CD4-positive, alpha-beta T cell treated with Interleukin-6 at 100 ng/mL for 8 hours (primary cell): ENCODE data around the gene FLACC1.

Source experiments
- DNase-seq: peaks from one replicate; pipeline ENCODE4 v3.0.0-alpha.2; 2020; ENCODE audit warnings: mixed read lengths, low spot score

The FLACC1 gene

DNA sequence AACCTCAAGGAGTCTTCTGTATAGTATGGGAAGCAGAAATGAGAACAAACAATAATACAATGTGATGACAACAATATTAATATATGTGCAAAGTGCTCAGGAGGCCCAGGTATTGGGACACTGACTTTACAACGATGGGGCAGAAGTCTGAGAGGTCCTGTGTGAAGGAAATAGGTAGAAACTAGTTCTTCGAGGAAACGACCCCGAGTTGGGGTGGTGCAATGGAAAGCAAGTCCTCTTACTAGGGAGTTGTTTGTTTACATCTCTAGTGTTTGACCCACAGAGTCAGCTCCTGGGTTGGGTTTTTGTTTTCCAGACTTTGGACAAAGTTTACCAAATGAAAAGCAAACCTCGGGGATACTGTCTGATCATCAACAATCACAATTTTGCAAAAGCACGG is 80.6 kb downstream of the FLACC1 start:
- no peak for DNase-seq

DNA sequence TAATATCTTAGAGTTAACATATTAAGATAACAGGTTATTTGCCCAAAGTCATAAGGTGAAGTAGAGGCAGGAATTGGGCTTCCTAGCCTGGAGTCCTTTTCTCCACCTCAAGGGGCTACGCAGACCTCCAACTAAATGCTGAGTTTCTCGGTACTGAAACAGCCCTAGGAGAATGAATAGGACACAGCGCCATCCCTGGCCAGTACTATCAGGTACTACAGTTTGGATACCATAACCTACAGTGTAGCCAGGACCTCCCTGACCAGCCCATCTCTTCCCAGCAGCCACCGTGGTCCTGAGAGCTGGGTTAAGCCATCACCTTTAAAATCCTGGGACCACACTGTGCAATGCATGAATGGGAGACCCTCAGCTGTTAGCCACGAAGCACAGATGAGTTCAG is 81.2 kb downstream of the FLACC1 start:
- no peak for DNase-seq

DNA sequence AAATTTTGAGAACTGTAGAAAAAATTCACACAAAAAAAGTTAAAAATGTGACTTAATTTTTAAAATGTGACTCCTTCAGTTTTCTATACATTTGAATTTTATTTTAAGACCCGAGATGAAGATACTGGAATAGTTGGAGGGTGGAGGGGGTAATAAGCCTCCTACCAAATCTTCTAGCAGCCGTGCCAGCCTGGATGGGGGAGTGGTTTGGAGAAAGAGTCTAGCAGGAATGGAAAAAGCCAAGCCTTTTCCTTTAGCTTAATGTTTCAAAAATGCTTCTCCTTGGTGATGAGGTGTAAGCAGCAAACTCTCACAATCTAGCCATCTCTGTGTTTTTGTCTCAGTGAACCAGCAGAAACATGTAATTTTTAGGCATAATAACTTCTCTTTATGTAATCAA is 82.1 kb downstream of the FLACC1 start:
- no peak for DNase-seq

DNA sequence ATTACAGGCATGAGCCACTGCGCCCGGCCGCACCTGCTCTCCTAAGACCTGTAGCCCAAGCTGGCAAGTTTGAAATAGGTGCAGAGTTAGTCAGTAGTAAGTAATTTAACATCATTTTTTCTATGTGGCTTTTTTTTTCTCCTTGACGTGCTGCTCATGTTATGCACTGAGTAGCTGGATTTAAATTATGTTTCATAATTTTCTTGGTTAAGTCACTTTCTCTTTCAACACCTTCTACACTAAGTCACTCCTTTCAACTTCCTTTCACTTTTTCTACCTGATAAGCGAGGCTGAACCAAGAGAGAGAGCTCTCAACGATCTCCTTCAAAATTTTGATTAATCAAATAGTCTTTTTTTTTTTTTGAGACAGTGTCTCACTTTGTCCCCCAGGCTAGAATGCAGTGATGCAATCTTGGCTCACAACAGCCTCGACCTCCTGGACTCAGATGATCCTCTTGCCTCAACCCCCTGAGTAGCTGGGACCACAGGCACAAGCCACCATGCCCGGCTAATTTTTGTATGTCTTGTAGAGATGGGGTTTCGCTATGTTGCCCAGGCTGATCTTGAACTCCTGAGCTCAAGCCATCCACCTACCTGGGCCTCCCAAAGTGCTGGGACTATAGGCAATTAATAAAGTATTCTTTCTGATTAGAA is 83.7 kb downstream of the FLACC1 start:
- DNase-seq: no peak

DNA sequence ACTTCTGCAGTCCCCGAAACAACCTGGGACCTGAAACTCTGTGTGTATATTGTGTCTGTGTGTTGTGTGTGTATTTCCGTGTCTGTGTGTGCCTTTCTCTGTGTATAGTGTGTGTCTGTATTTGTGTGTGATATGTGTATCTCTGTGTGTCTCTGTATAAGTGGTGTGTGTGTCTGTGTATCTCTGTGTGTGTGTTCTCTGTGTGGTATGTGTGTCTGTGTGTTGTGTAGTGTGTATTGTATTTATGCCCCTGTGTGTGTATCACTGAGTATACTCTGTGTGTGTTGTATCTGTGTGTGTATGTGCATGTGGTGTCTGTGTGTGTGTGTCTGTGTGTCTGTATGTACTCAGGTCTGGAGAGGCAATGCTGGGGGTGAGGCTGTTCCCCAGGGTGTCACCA is 85.2 kb downstream of the FLACC1 start:
- DNase-seq: no peak

DNA sequence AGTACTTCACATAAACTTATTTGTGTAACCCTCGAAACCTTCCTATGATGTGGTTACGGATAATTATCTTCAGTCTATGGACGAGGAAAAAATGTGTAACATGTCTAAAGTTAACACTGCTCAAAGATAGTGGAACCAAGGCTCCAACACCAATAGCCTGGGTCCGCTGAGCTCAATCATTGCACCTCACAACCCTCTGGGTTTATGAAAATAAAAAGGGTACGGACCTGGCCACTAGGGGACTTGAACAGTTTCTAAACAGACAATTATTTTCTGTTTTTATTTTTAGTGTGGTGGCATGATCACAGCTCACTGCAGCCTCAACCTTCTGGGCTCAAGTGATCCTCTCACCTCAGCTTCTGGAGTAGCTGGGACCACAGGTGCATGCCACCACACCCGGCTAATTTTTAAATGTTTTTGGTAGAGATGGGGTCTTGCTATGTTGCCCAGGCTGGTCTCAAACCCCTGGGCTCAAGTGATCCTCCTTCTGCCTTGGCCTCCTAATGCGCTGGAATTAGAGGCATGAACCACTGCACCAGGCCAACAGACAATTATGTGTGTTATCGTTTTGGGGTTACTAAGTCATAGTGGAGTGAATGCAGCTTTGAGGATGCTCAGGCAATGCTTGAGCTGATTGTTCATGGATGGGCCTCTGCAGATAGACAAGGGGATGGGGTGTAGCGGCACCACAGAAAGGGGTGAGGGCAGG is 86.7 kb downstream of the FLACC1 start:
- no peak for DNase-seq

DNA sequence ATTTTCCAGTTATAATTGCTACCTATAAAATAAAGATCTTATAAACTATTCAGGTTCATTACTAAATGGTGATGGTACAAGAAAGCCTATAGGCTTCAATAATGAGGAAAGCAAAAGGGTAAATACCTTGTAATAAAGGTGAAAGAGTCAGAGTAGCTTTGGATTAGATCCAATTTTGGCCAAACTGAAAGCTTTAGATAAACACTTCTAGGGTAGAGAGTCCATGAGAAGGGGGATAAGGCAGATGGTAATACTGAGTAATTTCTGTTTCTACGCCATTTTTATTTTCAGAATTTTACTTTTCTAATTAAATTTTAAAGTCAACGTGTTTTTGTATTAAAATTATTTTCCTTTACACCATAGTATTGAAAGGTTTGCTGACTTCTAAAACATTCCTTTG is 87.4 kb downstream of the FLACC1 start:
- DNase-seq: no peak

DNA sequence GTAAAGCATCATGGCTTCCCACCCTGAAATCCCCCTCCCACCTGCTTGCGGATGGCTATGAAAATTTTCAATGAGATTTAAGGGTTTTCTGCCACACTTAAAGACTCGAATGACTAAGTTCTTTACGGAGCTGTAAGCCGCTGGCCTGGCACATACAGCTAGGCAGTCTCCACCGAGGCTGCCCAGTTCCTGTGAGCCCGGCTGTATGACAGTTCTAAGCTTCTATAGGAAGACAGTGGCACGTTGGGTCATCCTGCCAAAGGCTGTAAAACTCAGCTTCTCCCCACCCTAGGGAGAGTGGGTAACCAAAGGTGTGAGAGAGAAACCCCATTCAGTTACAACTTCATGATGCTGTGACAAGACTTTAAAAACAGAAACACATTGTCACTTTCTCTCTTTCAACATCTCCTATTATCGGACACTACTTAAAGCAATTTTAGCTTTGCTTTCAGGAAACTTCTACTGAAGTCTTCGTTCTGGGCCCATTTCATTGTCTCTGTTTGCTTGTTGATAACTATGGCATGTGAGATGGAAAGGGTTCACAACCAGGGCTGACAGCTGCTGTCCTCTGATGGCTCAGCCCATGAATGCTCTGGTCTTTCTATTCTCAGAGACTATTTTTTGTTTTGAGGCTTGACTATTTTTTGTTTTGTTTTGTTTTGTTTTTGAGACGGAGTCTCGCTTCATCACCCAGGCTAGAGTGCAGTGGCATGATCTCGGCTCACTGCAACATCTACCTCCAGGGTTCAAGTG is 89.7 kb downstream of the FLACC1 start:
- DNase-seq: no peak

DNA sequence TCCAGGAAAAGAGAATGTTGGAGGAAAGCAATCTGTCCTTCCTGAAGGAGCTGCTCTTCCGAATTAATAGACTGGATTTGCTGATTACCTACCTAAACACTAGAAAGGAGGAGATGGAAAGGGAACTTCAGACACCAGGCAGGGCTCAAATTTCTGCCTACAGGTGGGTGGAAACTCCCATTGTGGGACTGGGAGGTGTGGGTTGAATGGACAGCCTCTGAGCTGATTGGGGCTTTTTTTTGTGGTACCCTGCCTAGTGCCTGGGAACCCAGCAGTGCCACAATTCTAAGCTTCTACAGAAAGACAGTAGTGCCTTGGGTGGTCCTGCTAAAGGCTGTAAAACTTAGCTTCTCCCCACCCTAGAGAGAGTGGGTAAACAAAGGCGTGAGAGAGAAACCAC is 90.5 kb downstream of the FLACC1 start:
- DNase-seq: no peak

DNA sequence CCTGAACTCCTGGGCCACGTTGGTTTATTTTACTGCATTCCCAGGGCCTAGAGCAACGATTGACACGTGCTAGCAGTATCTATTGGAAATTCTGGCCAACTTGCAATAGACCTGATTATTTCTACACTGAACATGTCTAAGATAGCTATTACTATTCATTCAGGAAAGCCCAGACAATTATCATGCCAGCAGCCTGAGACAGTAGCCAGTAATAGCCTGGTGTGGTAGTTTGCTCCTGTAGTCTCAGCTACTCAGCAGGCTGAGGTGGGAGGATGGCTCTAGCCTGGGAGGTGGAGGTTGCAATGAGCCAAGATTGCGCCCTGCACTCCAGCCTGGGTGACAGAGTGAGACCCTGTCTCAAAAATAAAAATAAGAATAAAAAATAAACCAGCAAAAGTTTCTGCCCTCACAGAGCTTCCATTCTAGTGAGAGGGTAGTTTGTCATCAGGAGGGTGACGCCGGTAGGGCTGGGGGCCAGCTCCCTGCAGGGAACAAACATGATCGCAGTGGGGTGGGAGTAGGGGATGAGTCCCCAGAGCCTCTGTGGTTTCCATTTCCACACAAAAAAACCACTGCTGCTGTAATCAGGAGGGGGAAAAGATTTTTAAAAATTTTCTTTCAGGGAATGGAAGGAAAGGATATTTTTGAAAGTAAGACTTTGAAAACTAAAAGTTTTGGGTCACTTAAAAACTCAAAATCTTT is 92.5 kb downstream of the FLACC1 start:
- DNase-seq: no peak

DNA sequence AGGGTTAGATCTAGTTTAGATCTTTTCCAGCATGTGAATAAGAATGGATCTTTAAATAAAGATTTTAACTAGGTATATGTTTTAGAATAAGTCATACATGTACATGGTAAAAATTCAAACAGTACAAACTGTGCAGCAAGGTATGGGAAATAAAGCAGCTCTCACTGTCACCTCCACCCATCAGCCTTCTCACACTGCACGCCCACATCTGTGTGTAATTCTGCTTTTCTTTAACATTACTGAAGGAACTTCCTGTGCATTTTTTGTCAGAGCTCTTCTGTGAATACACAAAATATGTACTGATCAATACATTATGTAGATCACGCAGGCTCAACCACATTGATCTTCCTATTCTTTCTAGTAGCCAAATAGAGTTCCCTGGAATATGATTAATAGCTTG is 93.4 kb downstream of the FLACC1 start:
- peak; percentile 29 for DNase-seq

DNA sequence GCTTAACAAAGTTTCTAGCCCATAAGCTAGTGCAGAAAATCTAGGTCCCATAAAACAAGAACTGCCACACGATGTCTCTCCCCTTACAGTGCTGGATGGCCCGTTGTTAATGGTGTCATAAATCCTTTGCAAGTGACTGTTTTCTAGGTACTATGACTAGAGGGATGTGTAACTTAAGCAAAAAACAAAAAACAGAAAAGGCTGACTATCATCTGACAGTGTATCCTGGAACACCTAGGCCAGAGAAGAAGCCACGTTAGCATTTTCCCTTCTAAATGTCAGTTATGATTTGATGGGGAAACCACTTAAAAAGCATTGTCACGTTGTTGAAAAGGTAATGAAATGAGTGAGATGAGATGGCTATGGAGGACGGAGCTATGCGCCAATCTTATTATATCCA is 94.4 kb downstream of the FLACC1 start:
- peak; percentile 22 for DNase-seq

DNA sequence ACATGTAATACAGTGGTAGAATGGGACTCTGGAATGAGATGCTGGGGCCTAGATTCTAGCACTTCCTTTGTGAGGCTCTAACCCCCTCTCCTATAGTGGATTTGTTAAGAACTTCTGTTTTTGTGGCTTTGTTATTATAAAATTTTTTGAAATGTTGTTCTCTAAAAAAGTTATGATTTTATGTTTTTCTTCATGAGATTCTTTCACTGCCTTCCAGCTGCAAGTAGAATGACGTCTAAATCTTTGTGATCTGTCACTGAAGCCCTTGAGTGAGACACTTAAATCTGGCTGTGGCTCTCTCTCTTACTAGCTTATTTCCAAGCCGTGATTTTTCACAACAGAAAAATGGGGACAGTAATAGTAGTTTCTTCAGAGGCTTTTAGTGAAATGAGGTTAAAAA is 95.2 kb downstream of the FLACC1 start:
- DNase-seq: no peak

DNA sequence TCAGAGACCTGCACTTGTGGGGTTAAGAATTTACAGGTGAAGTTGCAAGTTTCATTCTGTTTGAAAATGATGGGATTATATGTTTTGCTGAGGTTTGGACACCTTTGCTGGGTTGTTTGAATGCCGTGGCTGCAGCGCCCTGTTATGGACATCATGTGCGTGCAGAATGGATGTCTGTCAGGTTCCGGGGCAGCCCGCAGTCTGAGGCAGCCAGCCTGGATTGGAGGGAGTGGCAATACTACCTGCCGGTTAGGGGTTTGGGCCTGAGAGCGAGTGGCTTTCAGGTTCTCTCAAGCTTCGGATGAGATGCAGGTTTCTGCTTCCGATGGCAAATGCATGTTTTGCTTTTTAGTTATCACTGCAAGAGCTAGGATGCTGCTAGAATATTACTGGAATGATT is 95.7 kb downstream of the FLACC1 start:
- DNase-seq: peak; percentile 70

DNA sequence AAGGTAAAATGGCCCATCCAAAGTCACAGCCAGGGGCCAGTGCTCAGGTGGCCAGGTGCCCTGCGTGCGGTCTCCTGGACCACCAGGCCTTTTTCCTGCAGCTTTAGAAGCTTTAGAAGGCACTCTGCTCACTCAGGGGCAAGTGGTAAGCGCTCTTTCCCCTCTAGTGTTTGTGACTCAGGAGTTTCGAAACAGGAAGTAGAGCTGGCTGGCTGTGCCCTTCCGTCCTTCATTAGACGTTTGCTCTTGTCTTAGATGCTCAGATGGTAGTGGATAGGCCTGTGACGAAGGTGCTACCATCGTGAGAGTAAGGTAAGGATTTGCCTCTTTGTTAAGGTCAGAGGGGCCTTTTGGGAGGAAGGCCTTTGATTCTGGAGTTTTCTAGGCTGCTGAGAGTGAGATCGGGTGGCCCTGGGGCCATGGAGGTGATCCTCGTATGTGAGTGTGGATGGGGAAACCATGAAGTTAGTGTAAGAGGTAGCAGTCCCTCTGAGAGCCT is 96.8 kb downstream of the FLACC1 start, which contains the start of gene CASP8:
Gene CASP8, plus strand, starts transcription at position 235 of the 499 bp plus-strand sequence. CDS start 5,951 bp downstream, outside the sequence.
- peak; percentile 81 for DNase-seq

DNA sequence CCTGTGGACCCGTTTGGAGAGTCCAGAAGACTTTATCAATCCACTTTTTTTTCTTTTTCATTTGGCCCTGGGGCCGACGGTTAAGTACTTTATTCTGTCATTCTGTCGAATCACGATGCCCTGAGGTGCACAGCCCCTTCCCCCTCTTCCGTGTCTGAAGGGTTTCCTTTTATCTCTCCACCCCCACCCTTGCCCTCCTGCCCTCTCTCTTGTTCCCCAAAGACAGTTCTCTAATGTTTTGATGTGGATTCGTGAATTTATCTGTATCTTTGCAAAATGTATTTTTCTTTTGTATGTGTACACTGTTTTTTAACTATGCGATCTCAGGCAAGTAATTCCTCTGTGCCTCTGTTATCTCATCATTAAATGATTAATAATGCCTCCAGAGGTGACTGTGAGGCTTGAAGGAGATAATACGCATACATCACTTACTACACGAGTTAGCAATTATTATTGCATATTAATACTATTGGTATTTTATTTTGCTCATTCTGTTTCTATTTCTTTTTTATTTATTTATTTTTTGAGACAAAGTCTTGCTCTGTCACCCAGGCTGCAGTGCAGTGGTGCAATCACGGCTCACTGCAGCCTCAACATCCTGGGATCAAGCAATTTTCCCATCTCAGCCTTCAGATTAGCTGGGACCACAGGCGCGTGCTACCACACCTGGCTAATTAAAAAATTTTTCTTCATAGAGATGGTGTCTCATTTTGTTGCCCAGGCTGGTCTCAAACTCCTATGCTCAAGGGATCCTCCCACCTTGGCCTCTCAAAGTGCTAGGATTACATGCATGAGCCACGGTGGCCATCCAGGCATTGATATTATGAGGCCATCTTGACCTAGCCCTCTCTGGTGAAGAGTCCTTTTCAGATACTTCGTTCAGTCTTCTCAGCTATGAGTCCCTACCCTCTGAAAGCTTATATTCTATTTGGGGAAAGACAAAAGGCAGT is 98.2 kb downstream of the FLACC1 start:
- DNase-seq: no peak

DNA sequence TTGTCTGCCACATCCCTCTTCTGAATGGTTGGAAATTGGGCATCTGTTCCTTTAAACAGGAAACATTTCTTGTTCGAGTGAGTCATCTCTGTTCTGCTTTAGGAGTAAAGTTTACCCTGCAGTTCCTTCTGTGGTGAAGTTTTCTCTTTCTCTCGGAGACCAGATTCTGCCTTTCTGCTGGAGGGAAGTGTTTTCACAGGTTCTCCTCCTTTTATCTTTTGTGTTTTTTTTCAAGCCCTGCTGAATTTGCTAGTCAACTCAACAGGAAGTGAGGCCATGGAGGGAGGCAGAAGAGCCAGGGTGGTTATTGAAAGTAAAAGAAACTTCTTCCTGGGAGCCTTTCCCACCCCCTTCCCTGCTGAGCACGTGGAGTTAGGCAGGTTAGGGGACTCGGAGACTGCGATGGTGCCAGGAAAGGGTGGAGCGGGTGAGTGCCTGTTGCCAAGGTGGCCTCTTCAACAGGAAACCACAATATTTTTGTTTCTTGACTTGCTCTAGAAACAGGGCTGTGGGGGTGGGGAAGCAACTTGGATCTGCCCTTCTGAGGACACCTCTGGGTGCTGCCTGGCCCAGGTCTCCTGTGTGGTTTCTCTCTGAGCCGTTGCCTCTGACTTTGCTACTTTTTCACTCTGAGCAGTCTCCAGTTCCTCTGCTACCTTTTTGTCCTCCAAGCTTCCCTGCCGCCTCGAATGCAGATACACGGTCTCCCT is 99.0 kb downstream of the FLACC1 start:
- DNase-seq: peak; percentile 97

DNA sequence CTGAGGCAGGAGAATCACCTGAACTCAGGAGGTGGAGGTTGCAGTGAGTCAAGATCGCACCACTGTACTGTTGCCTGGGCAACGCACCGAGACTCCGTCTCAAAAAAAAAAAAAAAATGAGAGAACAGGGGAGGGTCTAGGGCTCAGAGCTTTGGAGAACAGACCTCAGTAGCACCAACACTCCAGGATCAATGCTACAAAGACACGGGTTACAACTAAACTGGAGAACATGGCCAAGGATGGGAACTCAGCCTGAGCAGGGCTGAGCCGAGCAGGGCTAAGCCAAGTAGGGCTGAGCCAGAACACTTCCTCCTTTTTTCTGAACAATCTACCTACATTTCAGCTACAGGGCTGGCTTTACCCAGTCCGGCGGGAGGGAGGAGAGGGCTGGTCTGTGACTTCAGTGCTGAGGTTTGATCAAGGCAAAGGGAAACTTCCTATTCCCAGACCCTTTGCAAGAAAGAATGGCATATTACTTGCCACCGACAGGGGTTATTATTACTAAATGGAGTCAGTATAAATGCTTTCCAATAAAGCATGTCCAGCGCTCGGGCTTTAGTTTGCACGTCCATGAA is 99.7 kb downstream of the FLACC1 start:
- peak; percentile 43 for DNase-seq

DNA sequence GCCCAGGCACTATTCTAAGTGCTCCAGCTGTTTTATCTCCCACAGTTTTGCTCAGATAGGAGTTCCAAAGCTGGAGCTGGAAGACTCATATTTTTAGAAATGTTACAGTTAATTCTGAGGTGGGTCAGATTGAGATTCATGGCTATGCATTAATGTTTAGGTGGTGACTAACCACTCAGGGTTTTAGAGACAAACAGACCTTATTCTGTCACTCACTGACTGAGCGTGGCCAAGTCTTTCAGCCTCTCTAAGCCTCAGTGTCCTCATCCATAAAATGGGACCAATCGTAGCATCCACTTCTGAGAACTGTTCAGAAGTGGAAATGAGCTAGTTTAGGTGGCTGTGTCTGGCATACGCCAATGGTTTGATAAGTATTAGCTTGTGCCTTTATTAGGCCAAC is 101.1 kb downstream of the FLACC1 start:
- no peak for DNase-seq

DNA sequence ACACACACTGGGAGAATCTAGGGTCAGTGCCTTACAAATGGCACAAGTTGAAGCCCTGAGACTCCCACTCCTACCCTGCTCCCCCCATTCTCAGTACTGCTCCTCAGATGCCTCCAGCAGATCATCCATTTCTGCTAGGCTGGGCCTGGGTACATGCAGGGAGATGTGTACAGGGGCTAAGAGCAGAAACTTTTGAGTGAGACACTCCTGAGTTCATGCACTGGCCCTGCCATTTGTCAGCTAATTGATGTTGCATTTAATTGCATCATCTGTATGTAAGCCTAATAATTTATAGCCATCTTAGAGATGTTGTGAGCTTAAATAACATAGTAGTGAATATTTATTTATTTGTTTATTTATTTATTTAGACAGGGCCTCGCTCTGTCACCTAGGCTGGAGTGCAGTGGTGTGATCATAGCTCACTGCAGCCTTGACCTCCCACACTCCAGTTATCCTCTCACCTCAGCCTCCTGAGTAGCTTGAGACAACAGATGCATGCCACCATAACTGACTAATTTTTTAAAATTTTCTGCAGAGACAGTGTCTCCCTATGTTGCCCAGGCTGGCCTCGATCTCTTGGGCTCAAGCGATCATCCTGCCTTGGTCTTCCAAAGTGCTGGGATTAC is 101.6 kb downstream of the FLACC1 start:
- no peak for DNase-seq
